Panc1 (cell line): ENCODE results near the gene SUGP1.

Source experiments
- POLR2AphosphoS5 ChIP-seq: IDR thresholded peaks from 2 replicates; pipeline ENCODE4 v1.6.1; 2012; ENCODE audit warnings: mild to moderate bottlenecking, low read depth, low read length, moderate library complexity
- REST ChIP-seq, 2 experiments: IDR thresholded peaks; 2 replicates each; pipeline ENCODE4 v1.6.1; 2011 to 2012; ENCODE audit warnings: low read depth in 2 of 2, control low read depth in 1 of 2, low read length in 1 of 2, mild to moderate bottlenecking in 1 of 2, moderate library complexity in 1 of 2; ENCODE audit not compliant: insufficient read depth in 1 of 2
- SIN3A ChIP-seq: IDR thresholded peaks from 2 replicates; pipeline ENCODE4 v1.6.1; 2012; ENCODE audit warnings: low read depth, mild to moderate bottlenecking, low read length, moderate library complexity, borderline replicate concordance; ENCODE audit not compliant: insufficient read depth
- TF ChIP-seq, protein P1 (sequence below): fragments of 450-650 bp; IDR thresholded peaks from 2 replicates; pipeline ENCODE4 v1.5.1; 2017; ENCODE audit warnings: mild to moderate bottlenecking

GRCh38 chr19:19319732-19320360 lies 463 bp downstream of the SUGP1 start:
- TF ChIP-seq, protein P1, sequence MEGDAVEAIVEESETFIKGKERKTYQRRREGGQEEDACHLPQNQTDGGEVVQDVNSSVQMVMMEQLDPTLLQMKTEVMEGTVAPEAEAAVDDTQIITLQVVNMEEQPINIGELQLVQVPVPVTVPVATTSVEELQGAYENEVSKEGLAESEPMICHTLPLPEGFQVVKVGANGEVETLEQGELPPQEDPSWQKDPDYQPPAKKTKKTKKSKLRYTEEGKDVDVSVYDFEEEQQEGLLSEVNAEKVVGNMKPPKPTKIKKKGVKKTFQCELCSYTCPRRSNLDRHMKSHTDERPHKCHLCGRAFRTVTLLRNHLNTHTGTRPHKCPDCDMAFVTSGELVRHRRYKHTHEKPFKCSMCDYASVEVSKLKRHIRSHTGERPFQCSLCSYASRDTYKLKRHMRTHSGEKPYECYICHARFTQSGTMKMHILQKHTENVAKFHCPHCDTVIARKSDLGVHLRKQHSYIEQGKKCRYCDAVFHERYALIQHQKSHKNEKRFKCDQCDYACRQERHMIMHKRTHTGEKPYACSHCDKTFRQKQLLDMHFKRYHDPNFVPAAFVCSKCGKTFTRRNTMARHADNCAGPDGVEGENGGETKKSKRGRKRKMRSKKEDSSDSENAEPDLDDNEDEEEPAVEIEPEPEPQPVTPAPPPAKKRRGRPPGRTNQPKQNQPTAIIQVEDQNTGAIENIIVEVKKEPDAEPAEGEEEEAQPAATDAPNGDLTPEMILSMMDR, result no peak
- TF ChIP-seq POLR2AphosphoS5 (no peak), REST (IDR thresholded peaks at IDR 0.05; ENCODE audit: insufficient read depth in 1 of 2, low read depth in 2 of 2, low read length in 1 of 2) (no peak), SIN3A (no peak)
